Testis (tissue), 2 donors: Measurements from ENCODE around the gene SCFD2.

ENCODE experiments used
- CTCF ChIP-seq, 3 experiments: fragments of 450-650 bp in 2 of 3; fragments of 200-600 bp in 1 of 3; sonication (generic) in 1 of 3; IDR thresholded peaks; one replicate each; pipeline ENCODE4 v1.5.1; 2016 to 2019; ENCODE audit warnings: antibody characterized with exemption in 3 of 3, mild to moderate bottlenecking in 2 of 3, moderate library complexity in 1 of 3
- POLR2A ChIP-seq: fragments of 450-650 bp; IDR thresholded peaks from one replicate; pipeline ENCODE4 v1.6.1; 2017; ENCODE audit warnings: antibody characterized with exemption, mild to moderate bottlenecking, moderate library complexity

DNA sequence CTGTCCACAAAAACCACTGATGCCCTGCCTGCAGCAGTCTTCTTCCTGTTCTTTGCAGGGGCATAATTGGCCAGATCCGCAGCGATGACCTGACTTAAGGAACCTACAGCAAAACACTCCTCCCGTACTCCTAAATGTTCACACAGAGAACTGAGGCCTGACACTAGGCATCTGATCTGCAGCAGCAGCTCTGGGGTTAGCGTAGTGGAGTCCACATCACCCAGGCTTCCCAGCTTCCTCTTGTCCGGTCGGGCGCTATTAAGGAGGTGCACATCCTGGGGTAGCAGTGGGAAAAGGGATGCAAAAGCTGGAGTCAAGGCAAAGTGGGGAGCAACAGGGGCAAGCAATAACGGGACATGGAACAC is 758 bp downstream of the SCFD2 start:
- TF ChIP-seq CTCF (IDR thresholded peaks at IDR 0.05) (no peak), POLR2A (no peak)
